Adipose tissue (tissue), 3 donors: ENCODE data around the gene MRFAP1. TPM values are rescaled to one million over a fixed set of nuclear protein-coding genes. Genes with fewer than 3 reads are reported as not detected.
"Not testable (repeated sequence)": the region's sequence is repeated elsewhere in the genome, so short reads cannot be mapped to it uniquely, and the experiment has no call there.

Experiments used
- H3K27ac ChIP-seq: one replicate; pipeline ENCODE4 v1.5.1; 2013; ENCODE audit warnings: low read depth, low read length
- WGBS, 3 donors: extraction: QIAGEN DNeasy Blood & Tissue Kit; methylation state at CpG; one replicate each; pipeline ENCODE4 v1.1.7; 2013; 5-methylcytosine and 5-hydroxymethylcytosine counted together
- polyA plus RNA-seq, 3 donors: library from polyadenylated mRNA; stranded (reverse); fragments of 200-250 nt; gene quantifications; one replicate each; pipeline ENCODE4 v1.2.3, GENCODE V29; 2013
- donor health status: healthy with polysubstance abuse.
- donor health status: Bipolar disorder and iron deficiency.
- donor health status: healthy.

The MRFAP1 gene
- polyA plus RNA-seq, 3 donors, result 132 to 387 (median 251) TPM

- no peak overlapping the region for H3K27ac ChIP-seq
- WGBS, 3 donors, result 92 to 94% (median 93%) methylated on average over 9 of the region's 9 CpGs
Measured at GRCh38 chr4:6625256-6625655, 15.2 kb upstream of the MRFAP1 start.

GRCh38 chr4:6626066-6626465, 14.4 kb upstream of the MRFAP1 start:
- H3K27ac ChIP-seq, result no peak overlapping the region
- 87 to 93% (median 90%) methylated on average over 11 of the region's 11 CpGs for WGBS, 3 donors

- WGBS, 3 donors, result 74 to 80% (median 77%) methylated on average over 3 of the region's 3 CpGs
- no peak overlapping the region for H3K27ac ChIP-seq
Measured at GRCh38 chr4:6627832-6628231, 12.7 kb upstream of the MRFAP1 start.

GRCh38 chr4:6628484-6628883, 12.0 kb upstream of the MRFAP1 start:
- WGBS, 3 donors, result 94 to 98% (median 94%) methylated on average over 1 of the region's 1 CpG
- H3K27ac ChIP-seq, result not testable (repeated sequence)

- WGBS, 3 donors, result 95 to 97% (median 96%) methylated on average over 4 of the region's 4 CpGs
- no peak overlapping the region for H3K27ac ChIP-seq
Measured at GRCh38 chr4:6632125-6632524, 8.4 kb upstream of the MRFAP1 start.

- 63 to 73% (median 72%) methylated on average over 10 of the region's 10 CpGs for WGBS, 3 donors
- no peak overlapping the region for H3K27ac ChIP-seq
Measured at GRCh38 chr4:6633091-6633906, 7.2 kb upstream of the MRFAP1 start.

- no peak overlapping the region for H3K27ac ChIP-seq
- WGBS, 3 donors, result 94 to 95% (median 95%) methylated on average over 9 of the region's 9 CpGs
Measured at GRCh38 chr4:6634746-6635145, 5.7 kb upstream of the MRFAP1 start.

GRCh38 chr4:6639137-6639680, 1.3 kb upstream of the MRFAP1 start:
- WGBS, 3 donors, result 95 to 96% (median 95%) methylated on average over 14 of the region's 14 CpGs
- no peak overlapping the region for H3K27ac ChIP-seq

GRCh38 chr4:6641164-6641970, 882 bp downstream of the MRFAP1 start:
- H3K27ac ChIP-seq, result peak overlapping the region; percentile 44
- 0 to 1% (median 1%) methylated on average over 48 to 50 of the region's 50 CpGs for WGBS, 3 donors

GRCh38 chr4:6641971-6642320, 1.5 kb downstream of the MRFAP1 start:
- WGBS, 3 donors, result 34 to 55% (median 48%) methylated on average over 5 of the region's 5 CpGs
- no peak overlapping the region for H3K27ac ChIP-seq

GRCh38 chr4:6643141-6643847, 2.8 kb downstream of the MRFAP1 start:
- no peak overlapping the region for H3K27ac ChIP-seq
- 75 to 79% (median 76%) methylated on average over 8 of the region's 8 CpGs for WGBS, 3 donors

GRCh38 chr4:6644792-6645530, 4.5 kb downstream of the MRFAP1 start:
- 71 to 72% (median 71%) methylated on average over 5 of the region's 5 CpGs for WGBS, 3 donors
- no peak overlapping the region for H3K27ac ChIP-seq

- WGBS, 3 donors, result 75 to 88% (median 82%) methylated on average over 5 of the region's 5 CpGs
Measured at GRCh38 chr4:6647169-6647568, 6.7 kb downstream of the MRFAP1 start.

GRCh38 chr4:6647582-6648230, 7.2 kb downstream of the MRFAP1 start:
- no peak overlapping the region for H3K27ac ChIP-seq
- 52 to 76% (median 62%) methylated on average over 6 of the region's 6 CpGs for WGBS, 3 donors

More at GRCh38 chr4:6647169-6647568, 6.7 kb downstream of the MRFAP1 start:
- no peak overlapping the region for H3K27ac ChIP-seq

- 89 to 92% (median 89%) methylated on average over 8 of the region's 8 CpGs for WGBS, 3 donors
- H3K27ac ChIP-seq, result no peak overlapping the region
Measured at GRCh38 chr4:6649216-6649615, 8.7 kb downstream of the MRFAP1 start.

GRCh38 chr4:6654211-6654610, 13.7 kb downstream of the MRFAP1 start:
- H3K27ac ChIP-seq, result not testable (repeated sequence)
- 50 to 94% (median 58%) methylated on average over 2 to 3 of the region's 3 CpGs for WGBS, 3 donors

- 75 to 90% (median 87%) methylated on average over 2 of the region's 2 CpGs for WGBS, 3 donors
- not testable (repeated sequence) for H3K27ac ChIP-seq
Measured at GRCh38 chr4:6655291-6655690, 14.8 kb downstream of the MRFAP1 start.

- 88 to 98% (median 94%) methylated on average over 5 of the region's 5 CpGs for WGBS, 3 donors
- no peak overlapping the region for H3K27ac ChIP-seq
Measured at GRCh38 chr4:6655924-6656323, 15.4 kb downstream of the MRFAP1 start.
